ENCODE measurements around the gene TFB2M. TPM values are rescaled to one million over a fixed set of nuclear protein-coding genes. Genes with fewer than 3 reads are reported as not detected.

The TFB2M gene
- total and polyA plus RNA-seq, 10 of the 15 experiments (the other 5 are each of a cell fraction or from before 2014, with no cell fraction given): 25.2 to 66.0 (median 36.1) TPM

- TF ChIP-seq RELB (IDR thresholded peaks at IDR 0.05; ENCODE audit: low read depth) (peak; percentile 59; the same call in 1 of the 2 replicates), RAD51 (IDR thresholded peaks at IDR 0.05) (peak; percentile 52; the same call in 1 of the 2 replicates), BHLHE40 (IDR thresholded peaks at IDR 0.05; ENCODE audit: borderline replicate concordance in 1 of 2, low read depth in 2 of 2, low read length in 1 of 2) (peak; percentile 55 to 72; a peak in 2 of 4 replicates), NKRF (conservative IDR thresholded peaks at IDR 0.05) (peak; percentile 98), ASH2L (IDR thresholded peaks at IDR 0.05; ENCODE audit: borderline replicate concordance, low read depth) (peak; percentile 70; the same call in 1 of the 2 replicates), POLR2AphosphoS2 (IDR thresholded peaks at IDR 0.05; ENCODE audit: low read depth, low read length) (0 out of 2 replicates have a peak, but pooled peaks have one; percentile 30), SMARCA5 (IDR thresholded peaks at IDR 0.05) (0 out of 2 replicates have a peak, but pooled peaks have one; percentile 27), HCFC1 (IDR thresholded peaks at IDR 0.05; ENCODE audit: low read length) (peak; percentile 69), FOXK2 (IDR thresholded peaks at IDR 0.05) (peak; percentile 94), NR2C1 (IDR thresholded peaks at IDR 0.05) (peak; percentile 96), LARP7 (IDR thresholded peaks at IDR 0.05) (peak; percentile 92), SREBF1 (IDR thresholded peaks at IDR 0.05; ENCODE audit: low read length) (peak; percentile 28; the same call in 1 of the 2 replicates), SREBF2 (IDR thresholded peaks at IDR 0.05; ENCODE audit: low read length) (peak; percentile 43; the same call in 1 of the 2 replicates), MAX (IDR thresholded peaks at IDR 0.05; ENCODE audit: low read depth, low read length) (peak; percentile 96), CBFB (IDR thresholded peaks at IDR 0.05; ENCODE audit: low read depth) (peak; percentile 48; the same call in 1 of the 2 replicates), BCL11A (IDR thresholded peaks at IDR 0.05; ENCODE audit: low read depth, low read length) (no peak), POLR2A (IDR thresholded peaks at IDR 0.05; ENCODE audit: low read depth, low read length) (peak; percentile 97), MEF2A (IDR thresholded peaks at IDR 0.05; ENCODE audit: insufficient read depth, low read depth, low read length) (peak; percentile 71; the same call in 1 of the 2 replicates), TCF3 (IDR thresholded peaks at IDR 0.05; ENCODE audit: borderline replicate concordance, insufficient read depth, low read depth, low read length) (0 out of 2 replicates have a peak, but pooled peaks have one; percentile 52), IKZF2 (IDR thresholded peaks at IDR 0.05) (peak in 1 of 2 experiments; percentile 27; a peak in 3 of 4 replicates), E4F1 (IDR thresholded peaks at IDR 0.05; ENCODE audit: borderline replicate concordance, partially characterized antibody) (peak; percentile 91), CHD2 (IDR thresholded peaks at IDR 0.05; ENCODE audit: borderline replicate concordance, low read depth, low read length) (peak; percentile 69), YY1 (IDR thresholded peaks at IDR 0.05; ENCODE audit: low read depth, low read length) (peak; percentile 86), JUND (IDR thresholded peaks at IDR 0.05; ENCODE audit: low read depth, low read length) (no peak), MYC (IDR thresholded peaks at IDR 0.05; ENCODE audit: insufficient read depth, insufficient read length, insufficient replicate concordance, low read length, severe bottlenecking) (peak; percentile 76)
These were observed at the start of gene TFB2M, which contains the start of gene CNST (continued) for GRCh38 chr1:246566128-246566812.
